H1 (cell line): Measurements from ENCODE around the gene CALCR. TPM values are rescaled to one million over a fixed set of nuclear protein-coding genes. Genes with fewer than 3 reads are reported as not detected.

Experiments
- CTCF ChIA-PET: fragments of 300-600 bp; sonication (Branson Sonifier 250); formaldehyde crosslinking; loops from one replicate; lab custom pipeline; 2021; ENCODE audit not compliant: partially characterized antibody; lab: Charles Lee
- POLR2A ChIA-PET: fragments of 300-600 bp; sonication (Branson Sonifier 250); formaldehyde crosslinking; loops from one replicate; lab custom pipeline; 2021; ENCODE audit warnings: inconsistent platforms; ENCODE audit not compliant: partially characterized antibody; lab: Charles Lee
- DNase-seq, 2 experiments: peaks; one replicate each; pipeline versions ENCODE4 v3.0.0 to v3.0.0-alpha.2; 2010 to 2022; ENCODE audit warnings: low spot score in 2 of 2, low read depth in 1 of 2, mixed read lengths in 1 of 2
- FAIRE-seq: peaks from 2 replicates; lab custom pipeline; 2011; peaks lifted over from hg19 to GRCh38; lab: Jason Lieb, UNC
- H2AFZ ChIP-seq: 2 replicates; pipeline ENCODE4 v1.8.1; 2012; ENCODE audit warnings: low read length, inconsistent platforms
- H2AK5ac ChIP-seq: 2 replicates; pipeline ENCODE4 v1.6.1; 2013; ENCODE audit warnings: low read depth, low read length
- H2BK120ac ChIP-seq: replicated peaks from 2 replicates; pipeline ENCODE3; 2013; ENCODE audit warnings: low read depth, low read length, inconsistent platforms
- H2BK12ac ChIP-seq: 2 replicates; pipeline ENCODE4 v1.6.1; 2013; ENCODE audit warnings: low read depth, low read length
- H2BK15ac ChIP-seq: 2 replicates; pipeline ENCODE4 v1.6.1; 2013; ENCODE audit warnings: low read length
- H2BK20ac ChIP-seq: 2 replicates; pipeline ENCODE4 v1.6.1; 2013; ENCODE audit warnings: low read length
- H2BK5ac ChIP-seq: 2 replicates; pipeline ENCODE4 v1.6.1; 2013; ENCODE audit warnings: low read depth, low read length
- H3K14ac ChIP-seq: 2 replicates; pipeline ENCODE4 v1.6.1; 2013; ENCODE audit warnings: inconsistent platforms; ENCODE audit not compliant: insufficient read length
- H3K18ac ChIP-seq: 2 replicates; pipeline ENCODE4 v1.6.1; 2013; ENCODE audit warnings: low read length; ENCODE audit errors: extremely low read depth
- H3K23ac ChIP-seq: 2 replicates; pipeline ENCODE4 v1.6.1; 2013; ENCODE audit warnings: inconsistent platforms; ENCODE audit not compliant: insufficient read length
- H3K23me2 ChIP-seq: 2 replicates; pipeline ENCODE4 v1.6.1; 2013; ENCODE audit warnings: low read depth, low read length
- H3K27ac ChIP-seq: 2 replicates; pipeline ENCODE4 v1.6.1; 2011; ENCODE audit warnings: low read depth, low read length, inconsistent platforms
- H3K27me3 ChIP-seq, 4 experiments: replicated peaks in 1 of 4; 1 replicate in 1 of 4; 2 replicates in 3 of 4; pipeline versions ENCODE4 v1.6.1 to v1.8.1; 2011 to 2013; ENCODE audit warnings: low read length in 3 of 4, mild to moderate bottlenecking in 3 of 4, inconsistent platforms in 2 of 4, mixed read lengths in 2 of 4, moderate library complexity in 1 of 4; ENCODE audit not compliant: control insufficient read depth in 3 of 4, insufficient read depth in 3 of 4; ENCODE audit errors: extremely low read depth in 1 of 4
- H3K36me3 ChIP-seq, 4 experiments: 2 replicates each; pipeline versions ENCODE4 v1.6.1 to v1.8.1; 2011 to 2013; ENCODE audit warnings: mild to moderate bottlenecking in 4 of 4, low read length in 3 of 4, moderate library complexity in 2 of 4, control low read depth in 1 of 4, inconsistent platforms in 1 of 4; ENCODE audit not compliant: insufficient read depth in 4 of 4, control insufficient read depth in 2 of 4
- H3K4ac ChIP-seq: replicated peaks from 2 replicates; pipeline ENCODE3; 2013; ENCODE audit warnings: low read length, low read depth, mixed read lengths, inconsistent platforms; ENCODE audit not compliant: insufficient read length
- H3K4me1 ChIP-seq, 4 experiments: replicated peaks in 1 of 4; 1 replicate in 1 of 4; 2 replicates in 3 of 4; pipeline versions ENCODE4 v1.6.1 to v1.8.1; 2011 to 2013; ENCODE audit warnings: low read length in 3 of 4, inconsistent platforms in 2 of 4, mixed read lengths in 1 of 4; ENCODE audit not compliant: insufficient read depth in 4 of 4, control insufficient read depth in 3 of 4
- H3K4me2 ChIP-seq, 2 experiments: 2 replicates each; pipeline versions ENCODE4 v1.6.1 to v1.8.1; 2011 to 2013; ENCODE audit warnings: low read depth in 2 of 2, low read length in 2 of 2, control low read depth in 1 of 2, inconsistent platforms in 1 of 2, mild to moderate bottlenecking in 1 of 2; ENCODE audit not compliant: insufficient read depth in 1 of 2
- H3K4me3 ChIP-seq, 4 experiments: fragments of 200-600, 300-600 bp in 1 of 4; sonication (generic), shearing (Covaris generic), sonication (Bioruptor Twin) in 1 of 4; 2 replicates each; pipeline versions ENCODE4 v1.5.1 to v1.8.1; 2011 to 2016; ENCODE audit warnings: low read length in 4 of 4, low read depth in 3 of 4, control low read depth in 2 of 4, inconsistent platforms in 2 of 4, mild to moderate bottlenecking in 2 of 4, mixed read lengths in 1 of 4, moderate library complexity in 1 of 4; ENCODE audit not compliant: insufficient read depth in 2 of 4; ENCODE audit errors: extremely low read depth in 1 of 4
- H3K56ac ChIP-seq: replicated peaks from 2 replicates; pipeline ENCODE3; 2013; ENCODE audit warnings: low read depth, mild to moderate bottlenecking, mixed read lengths, low read length, inconsistent platforms; ENCODE audit not compliant: insufficient read length
- H3K79me1 ChIP-seq: 2 replicates; pipeline ENCODE4 v1.6.1; 2013; ENCODE audit warnings: low read depth, low read length, control low read depth
- H3K79me2 ChIP-seq, 2 experiments: 2 replicates each; pipeline versions ENCODE4 v1.6.1 to v1.8.1; 2012 to 2013; ENCODE audit warnings: low read length in 2 of 2, mild to moderate bottlenecking in 2 of 2, inconsistent platforms in 1 of 2; ENCODE audit not compliant: insufficient read depth in 2 of 2, control insufficient read depth in 1 of 2
- H3K9ac ChIP-seq, 4 experiments: replicated peaks in 1 of 4; 1 replicate in 1 of 4; 2 replicates in 3 of 4; pipeline versions ENCODE4 v1.6.1 to v1.8.1; 2011 to 2013; ENCODE audit warnings: low read depth in 3 of 4, low read length in 3 of 4, control low read depth in 2 of 4, mild to moderate bottlenecking in 2 of 4, moderate library complexity in 2 of 4, inconsistent platforms in 1 of 4; ENCODE audit errors: extremely low read depth in 1 of 4
- H3K9me3 ChIP-seq, 2 experiments: 2 replicates each; pipeline versions ENCODE4 v1.6.1 to v1.8.1; 2012 to 2013; ENCODE audit warnings: mild to moderate bottlenecking in 2 of 2, moderate library complexity in 2 of 2, control low read depth in 1 of 2, inconsistent platforms in 1 of 2, low read depth in 1 of 2, low read length in 1 of 2, mixed read lengths in 1 of 2; ENCODE audit not compliant: insufficient read depth in 2 of 2
- H4K20me1 ChIP-seq, 2 experiments: replicated peaks in 1 of 2; 2 replicates each; pipeline versions ENCODE3 to v1.8.1; 2011 to 2013; ENCODE audit warnings: inconsistent platforms in 2 of 2, low read length in 2 of 2, mild to moderate bottlenecking in 1 of 2; ENCODE audit not compliant: insufficient read depth in 2 of 2, control insufficient read depth in 1 of 2
- H4K5ac ChIP-seq: 2 replicates; pipeline ENCODE4 v1.6.1; 2013; ENCODE audit warnings: low read length, low read depth, mixed read lengths, inconsistent platforms; ENCODE audit not compliant: insufficient read length
- H4K8ac ChIP-seq: 2 replicates; pipeline ENCODE4 v1.8.0; 2013; ENCODE audit warnings: mild to moderate bottlenecking, moderate library complexity, low read length, inconsistent platforms; ENCODE audit not compliant: insufficient read depth; ENCODE audit errors: extremely low read depth
- H4K91ac ChIP-seq: replicated peaks from 2 replicates; pipeline ENCODE3; 2013; ENCODE audit warnings: low read length, mixed read lengths, inconsistent platforms; ENCODE audit not compliant: insufficient read length
- E2F6 ChIP-seq: IDR thresholded peaks from 2 replicates; pipeline ENCODE4 v1.6.1; 2012; ENCODE audit warnings: inconsistent platforms
- GTF2F1 ChIP-seq: IDR thresholded peaks from 2 replicates; pipeline ENCODE4 v1.6.1; 2012; ENCODE audit warnings: low read depth, low read length, improper control_type of control experiment, borderline replicate concordance
- KDM4A ChIP-seq: IDR thresholded peaks from one replicate; pipeline ENCODE4 v1.7.1; 2012; ENCODE audit warnings: low read depth, mild to moderate bottlenecking, moderate library complexity, low read length, inconsistent platforms; ENCODE audit not compliant: severe bottlenecking
- RNF2 ChIP-seq: fragments of 200-900, 300-1000 bp; sonication (generic); IDR thresholded peaks from 2 replicates; pipeline ENCODE4 v1.7.1; 2016; ENCODE audit warnings: borderline replicate concordance, low read depth, mild to moderate bottlenecking, antibody characterized with exemption, low read length; ENCODE audit not compliant: poor library complexity, severe bottlenecking; ENCODE audit errors: missing control alignments
- SRF ChIP-seq: IDR thresholded peaks from 2 replicates; pipeline ENCODE4 v1.6.1; 2011; ENCODE audit warnings: mild to moderate bottlenecking, low read depth, low read length, moderate library complexity
- polyA plus RNA-seq, 7 experiments: library from polyadenylated mRNA; depleted of rRNA in 3 of 7; stranded (reverse) in 5 of 7; unstranded in 2 of 7; fragments of >200 nt in 5 of 7; fragments of 200-250 nt in 2 of 7; gene quantifications; 1 replicate in 5 of 7; 2 replicates in 1 of 7; 4 replicates in 1 of 7; pipeline versions ENCODE4 v1.2.1 to v1.2.3, GENCODE V29; 2011 to 2013; ENCODE audit warnings: missing spikeins in 2 of 7, mixed read lengths in 2 of 7
- total RNA-seq: library from RNA; stranded (reverse); fragmentation: NEBNext Ultra II Directional; extraction: Animal tissue kit (Norgen Biotek cat#: 25700); gene quantifications from 2 replicates; pipeline ENCODE4 v1.2.1, GENCODE V29; 2021

CALCR gene
- total and polyA plus RNA-seq, 2 of the 8 experiments (the other 6 are each of a cell fraction or from before 2014, with no cell fraction given), result 1.0 to 3.6 TPM

- Histone ChIP-seq H3K27me3 (no peaks in the 10 kb centered on the region), H3K4me3 (no peak overlapping the region), H3K79me2 (no peaks in the 10 kb centered on the region), H3K9ac (no peak overlapping the region), H2AFZ (no peak overlapping the region), H4K91ac (no peak overlapping the region), H2BK12ac (no peak overlapping the region), H3K56ac (no peak overlapping the region), H2BK120ac (no peak overlapping the region), H4K20me1 (no peaks in the 10 kb centered on the region), H3K79me1 (no peaks in the 10 kb centered on the region), H4K8ac (no peak overlapping the region), H4K5ac (no peak overlapping the region), H3K9me3 (no peaks in the 10 kb centered on the region), H3K18ac (no peak overlapping the region), H3K4me2 (no peak overlapping the region), H2BK20ac (no peak overlapping the region), H3K4me1 (peaks cover 0 to 5% (median 2%) of the 10 kb centered on the region in 4 experiments; a peak in 3 of 7 replicates), H3K23ac (no peak overlapping the region), H3K27ac (no peak overlapping the region), H3K36me3 (no peaks in the 10 kb centered on the region), H2BK15ac (no peak overlapping the region), H2AK5ac (no peak overlapping the region), H2BK5ac (no peak overlapping the region), H3K23me2 (no peaks in the 10 kb centered on the region), H3K4ac (no peak overlapping the region), H3K14ac (no peak overlapping the region)
- TF ChIP-seq GTF2F1, result no peak
- no peak for TF ChIP-seq SRF
- no peak for TF ChIP-seq KDM4A
- TF ChIP-seq RNF2, result no peak
- no peak for TF ChIP-seq E2F6
- POLR2A ChIA-PET, result interaction anchor here (0.8 kb wide), 1 partner anchor 12 kb away, joined by 3 read pairs; no protein-coding TSS in a partner anchor
- DNase-seq, result no peak
- FAIRE-seq, result no peak
- CTCF ChIA-PET, result interaction anchor here (0.8 to 3.9 kb wide), 24 partner anchors 9 to 467 kb away, joined by 3 to 39 read pairs (median 6); partner anchors contain the start of gene TFPI2
Observed at GRCh38 chr7:93620864-93621263, 46.3 kb upstream of the CALCR start.
